HG02840 (cell line): Measurements from ENCODE around the gene EXOSC2.
"Not testable (repeated sequence)": the region's sequence is repeated elsewhere in the genome, so short reads cannot be mapped to it uniquely, and the experiment has no call there.

Experiments used
- ATAC-seq: cut with Tn5 transposase; IDR thresholded peaks from one replicate; pipeline ENCODE4 v1.9.1; 2021; ENCODE audit warnings: mild to moderate bottlenecking, moderate library complexity, moderate number of reproducible peaks; ENCODE audit not compliant: unreplicated experiment, low FRiP score

The EXOSC2 gene

DNA sequence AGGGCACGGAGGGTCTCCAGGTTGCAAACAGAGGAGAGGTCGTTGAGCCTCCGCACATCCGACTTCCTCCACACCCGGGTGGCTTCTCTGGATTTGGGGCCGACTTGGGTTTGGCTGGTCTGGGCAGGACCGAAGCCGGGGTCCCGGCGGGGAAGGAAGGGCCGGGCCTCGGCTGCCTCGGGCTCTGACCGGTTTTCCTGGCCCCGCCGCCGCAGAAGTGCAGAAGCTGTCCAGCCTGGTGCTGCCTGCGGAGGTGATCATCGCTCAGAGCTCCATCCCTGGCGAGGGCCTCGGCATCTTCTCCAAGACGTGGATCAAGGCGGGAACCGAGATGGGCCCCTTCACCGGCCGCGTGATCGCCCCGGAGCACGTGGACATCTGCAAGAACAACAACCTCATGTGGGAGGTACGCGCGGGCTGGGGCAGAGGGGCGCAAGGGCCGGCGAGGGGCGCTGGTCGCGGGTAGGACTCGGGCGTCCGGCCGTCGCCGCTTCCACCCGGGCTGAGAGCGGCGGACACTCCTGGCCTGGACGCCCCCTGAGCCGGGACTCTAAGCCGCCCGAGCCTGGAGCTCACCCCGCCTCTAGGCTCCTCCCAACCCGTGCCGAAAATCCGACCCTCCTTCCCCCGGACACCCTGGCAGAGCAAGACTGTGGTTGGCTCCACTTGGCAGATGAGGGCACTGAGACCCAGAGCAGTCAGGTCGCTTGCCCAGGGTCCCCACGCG lies 27.0 kb upstream of the EXOSC2 start:
- ATAC-seq = no peak

DNA sequence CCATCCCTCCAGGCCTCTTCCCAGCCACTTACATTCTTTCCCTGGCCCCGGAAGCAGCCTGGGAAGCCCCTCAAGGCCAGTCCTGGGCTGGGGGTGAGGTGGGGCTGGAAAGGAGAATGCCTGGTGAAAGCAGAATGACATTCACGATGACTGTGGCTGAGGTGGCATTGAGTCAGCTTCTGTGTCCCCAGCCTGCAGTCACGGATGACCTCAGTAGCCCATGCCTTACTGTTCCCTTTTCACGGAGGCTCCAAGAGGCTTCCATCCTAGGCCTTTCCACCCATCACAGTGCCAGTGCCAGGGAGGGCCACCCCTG lies 26.5 kb upstream of the EXOSC2 start:
- no peak for ATAC-seq

DNA sequence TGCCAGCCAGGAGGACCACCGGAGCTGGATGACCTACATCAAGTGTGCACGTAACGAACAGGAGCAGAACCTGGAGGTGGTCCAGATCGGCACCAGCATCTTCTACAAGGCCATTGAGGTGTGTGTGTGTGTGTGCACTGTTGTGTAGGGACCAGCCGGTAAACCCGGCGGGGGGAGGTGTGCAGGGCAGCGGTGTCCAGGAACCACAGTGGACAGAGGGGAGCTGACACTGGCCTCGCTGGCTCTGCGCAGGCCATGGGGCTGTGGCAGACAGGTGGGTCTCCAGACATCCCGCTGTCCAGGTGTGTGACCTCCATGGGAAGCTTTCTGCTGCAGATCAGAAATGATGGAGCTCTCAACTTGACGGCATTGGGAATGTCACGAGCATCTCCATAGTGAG lies 25.4 kb upstream of the EXOSC2 start:
- ATAC-seq = no peak

DNA sequence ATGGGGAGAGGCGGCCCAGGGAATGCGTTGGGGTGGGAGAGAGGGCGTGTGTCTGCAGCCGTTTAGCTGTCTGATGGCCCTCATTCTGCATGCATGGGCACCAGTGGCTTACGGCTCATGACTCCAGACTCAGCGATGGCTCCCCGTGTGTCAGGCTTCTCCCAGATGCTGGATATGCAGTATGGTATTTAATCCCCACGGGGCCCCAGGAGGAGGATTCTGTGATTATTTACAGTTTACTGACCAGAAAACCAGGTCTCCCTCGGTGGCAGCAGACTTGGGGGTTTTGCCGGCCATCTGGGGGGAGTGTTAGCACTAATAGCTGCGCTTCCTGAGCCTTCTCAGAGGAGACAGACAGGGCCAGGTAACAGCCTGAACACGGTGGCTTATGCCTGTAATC lies 24.9 kb upstream of the EXOSC2 start:
- ATAC-seq = no peak

DNA sequence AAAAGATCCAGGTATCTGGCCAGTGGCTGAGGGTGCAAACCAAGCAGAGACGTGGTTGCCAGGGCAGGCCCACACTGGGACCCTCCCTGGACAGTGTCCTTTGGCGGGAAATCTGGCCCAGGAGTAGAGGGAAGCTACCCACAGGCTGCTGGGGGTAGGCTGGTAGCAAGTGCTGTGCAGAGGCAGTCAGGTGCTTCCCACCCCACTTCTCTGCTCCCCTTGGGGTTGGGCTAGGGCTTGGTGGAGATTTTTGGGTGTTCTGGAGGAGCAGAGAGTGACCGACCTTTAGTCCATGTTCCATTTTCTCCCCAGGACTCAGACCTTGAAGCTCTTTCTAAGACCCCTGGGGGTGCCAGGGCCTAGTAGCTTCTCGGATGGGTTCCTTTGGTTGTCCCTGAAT lies 23.6 kb upstream of the EXOSC2 start:
- no peak for ATAC-seq

DNA sequence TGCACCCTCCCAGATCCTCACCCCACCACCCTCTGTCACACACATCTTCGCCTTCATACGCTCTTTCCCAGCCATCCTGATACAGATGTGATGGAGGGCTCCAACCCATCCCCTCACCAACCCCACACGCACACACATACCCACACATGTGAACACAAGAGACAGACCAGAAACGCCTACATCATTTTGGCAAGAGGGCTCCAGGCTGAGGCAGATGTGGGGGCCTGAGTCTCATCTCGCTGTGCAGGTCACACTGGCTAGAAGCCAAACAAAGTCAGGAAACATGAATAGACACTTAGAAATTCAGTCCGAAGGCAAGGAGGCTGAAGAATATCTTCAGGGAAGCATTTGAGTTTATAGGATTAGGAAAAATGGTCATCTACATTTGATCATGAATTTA lies 22.9 kb upstream of the EXOSC2 start:
- no peak for ATAC-seq

DNA sequence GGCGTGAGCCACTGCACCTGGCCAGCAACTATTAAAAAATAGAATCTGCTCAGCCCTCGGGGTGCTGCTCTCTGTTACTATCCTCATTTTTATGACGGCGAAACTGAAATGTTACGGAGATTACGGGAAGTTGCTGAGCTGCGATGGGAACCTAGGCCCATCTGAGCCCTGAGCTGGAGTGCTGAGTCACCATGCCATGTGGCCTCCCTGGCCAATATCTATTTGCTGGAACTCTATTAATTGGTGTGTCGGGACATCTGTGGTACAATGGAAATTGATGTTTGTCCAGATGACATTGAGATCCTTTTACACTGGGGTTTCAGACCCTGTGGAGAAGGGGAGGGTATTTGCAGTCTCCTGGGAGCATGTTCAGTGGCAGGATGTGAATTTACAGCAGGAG lies 21.1 kb upstream of the EXOSC2 start:
- ATAC-seq = no peak

DNA sequence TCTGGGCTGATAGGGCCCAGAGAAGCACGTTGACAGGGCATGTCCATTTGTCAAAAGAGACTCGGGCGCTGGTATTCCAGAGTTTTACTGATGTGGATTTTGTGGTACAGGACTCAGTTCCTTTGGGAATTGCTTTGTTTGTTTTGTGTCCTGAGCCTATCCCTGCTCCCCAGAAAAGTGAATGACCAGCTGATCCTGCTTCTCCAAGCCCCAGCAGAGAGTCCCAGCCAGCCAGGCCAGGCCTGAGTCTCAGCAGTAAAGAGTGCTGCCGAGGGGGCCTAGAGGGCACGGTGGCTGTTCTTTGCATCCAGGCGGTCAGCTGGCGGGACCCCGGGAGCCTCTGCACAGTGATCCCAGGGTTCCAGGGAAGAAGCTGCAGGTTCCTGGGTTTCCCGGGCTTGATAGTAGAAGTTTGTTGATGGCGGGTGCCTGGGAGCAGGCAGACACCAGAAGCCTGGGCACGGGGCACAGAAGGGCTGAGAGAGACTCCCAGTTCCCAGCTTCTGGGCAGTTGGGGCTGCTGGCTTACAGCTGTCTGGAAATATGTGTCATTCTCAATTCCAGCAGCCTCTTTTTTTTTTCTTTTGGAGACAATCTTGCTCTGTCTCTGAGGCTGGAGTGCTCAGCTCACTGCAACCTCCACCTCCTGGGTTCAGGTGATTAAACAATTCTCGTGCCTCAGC lies 20.5 kb upstream of the EXOSC2 start:
- no peak for ATAC-seq

DNA sequence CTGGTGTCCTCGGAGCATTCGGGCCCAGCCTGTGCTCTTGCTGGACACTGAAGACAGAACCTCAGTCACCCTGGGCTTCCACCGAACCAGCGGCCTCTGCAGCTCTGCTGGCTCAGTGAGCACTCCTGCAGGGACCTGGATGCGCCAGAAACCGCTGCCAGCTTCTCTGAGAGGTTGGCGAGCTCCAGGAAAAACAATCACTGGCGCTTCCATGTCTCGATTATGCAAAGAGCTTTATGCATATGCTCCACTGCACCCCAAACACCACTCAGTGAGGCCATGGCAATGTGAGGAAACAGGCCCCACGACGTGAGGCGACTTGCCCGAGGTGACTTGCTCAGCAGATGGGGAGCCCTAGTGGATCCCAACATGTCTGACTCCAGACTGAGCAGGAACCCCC lies 18.2 kb upstream of the EXOSC2 start:
- ATAC-seq = no peak

DNA sequence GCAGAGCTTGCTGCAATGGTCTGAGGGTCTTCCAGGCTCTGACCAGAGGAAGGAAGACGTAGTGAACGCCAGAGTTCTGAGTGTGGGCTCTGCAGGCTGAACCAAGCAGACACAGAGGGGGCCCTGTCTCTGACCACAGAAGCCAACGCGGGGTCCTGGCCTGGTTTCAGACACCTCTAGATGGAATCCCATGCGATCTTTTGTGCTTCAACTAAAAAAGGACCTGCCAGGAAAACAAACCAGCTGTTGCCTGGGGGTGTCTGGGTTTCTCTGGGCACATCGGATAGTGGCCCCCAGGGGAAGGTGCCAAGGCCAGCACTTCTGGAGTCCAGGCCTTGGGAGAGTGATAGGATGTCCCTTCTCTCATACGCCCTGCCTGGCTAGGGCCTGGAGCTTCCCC lies 16.3 kb upstream of the EXOSC2 start:
- no peak for ATAC-seq

DNA sequence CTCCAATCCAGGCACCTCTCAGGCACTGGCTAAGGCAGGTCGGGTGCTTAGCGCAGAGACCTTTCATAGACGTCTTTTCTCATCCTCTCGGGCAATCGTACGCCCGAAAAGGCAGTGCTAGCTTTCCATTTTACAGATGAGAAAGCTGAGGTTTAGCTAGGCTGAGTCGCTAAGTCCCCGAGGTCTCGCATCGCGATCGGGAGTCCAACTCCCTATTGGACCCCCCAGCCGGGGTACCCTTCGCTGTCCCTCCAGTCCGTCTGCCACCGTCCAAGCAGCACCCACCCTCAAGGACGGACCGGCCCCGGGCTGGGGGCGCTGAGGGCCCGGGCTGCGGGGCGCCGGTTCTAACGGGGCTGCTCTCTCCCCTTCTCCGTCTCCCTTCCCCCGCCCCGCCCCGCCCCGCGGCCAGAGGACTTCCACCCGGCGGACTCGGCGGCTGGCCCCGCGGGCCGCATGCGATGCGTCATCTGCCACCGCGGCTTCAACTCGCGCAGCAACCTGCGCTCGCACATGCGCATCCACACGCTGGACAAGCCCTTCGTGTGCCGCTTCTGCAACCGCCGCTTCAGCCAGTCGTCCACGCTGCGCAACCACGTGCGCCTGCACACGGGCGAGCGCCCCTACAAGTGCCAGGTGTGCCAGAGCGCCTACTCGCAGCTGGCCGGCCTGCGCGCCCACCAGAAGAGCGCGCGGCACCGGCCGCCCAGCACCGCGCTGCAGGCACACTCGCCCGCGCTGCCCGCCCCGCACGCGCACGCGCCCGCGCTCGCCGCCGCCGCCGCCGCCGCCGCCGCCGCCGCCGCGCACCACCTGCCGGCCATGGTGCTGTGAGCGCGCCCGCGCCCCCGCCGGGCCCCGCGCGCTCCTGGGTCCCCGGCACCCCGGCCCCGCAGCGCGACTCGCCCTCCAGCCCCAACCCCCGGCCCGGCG lies 12.5 kb upstream of the EXOSC2 start:
- no peak for ATAC-seq

DNA sequence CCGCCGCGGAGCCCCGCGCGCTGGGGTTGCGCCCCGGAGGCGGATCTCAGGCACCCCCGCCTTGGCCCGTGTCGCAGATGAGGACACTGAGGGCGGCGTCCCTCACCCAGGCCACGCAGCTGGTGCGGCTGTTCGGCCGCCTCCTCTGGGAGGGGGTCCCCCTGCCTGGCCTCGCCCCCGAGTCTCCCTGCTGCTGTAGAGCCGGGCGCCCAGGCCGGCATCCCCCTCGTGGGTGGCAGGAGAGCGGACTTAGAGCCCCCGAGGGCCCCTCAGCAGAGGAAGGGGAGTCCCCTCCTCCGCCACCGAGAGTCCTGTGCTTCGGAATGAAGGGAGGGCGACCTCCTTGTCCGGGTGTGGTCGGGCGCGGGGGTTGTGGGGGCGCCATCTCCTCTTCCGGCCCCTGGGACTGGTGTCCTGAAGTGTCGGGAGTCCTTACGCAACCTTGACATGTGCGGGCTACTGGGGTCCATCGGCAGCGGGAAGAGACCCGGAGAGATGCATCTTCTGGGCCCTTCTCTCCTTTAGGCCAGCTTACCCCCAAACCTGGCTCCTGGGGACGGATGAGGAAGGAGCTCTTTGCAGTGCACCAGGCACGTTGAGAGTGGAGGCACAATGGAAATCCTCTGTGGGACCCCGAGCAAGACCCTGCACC lies 11.7 kb upstream of the EXOSC2 start:
- no peak for ATAC-seq

DNA sequence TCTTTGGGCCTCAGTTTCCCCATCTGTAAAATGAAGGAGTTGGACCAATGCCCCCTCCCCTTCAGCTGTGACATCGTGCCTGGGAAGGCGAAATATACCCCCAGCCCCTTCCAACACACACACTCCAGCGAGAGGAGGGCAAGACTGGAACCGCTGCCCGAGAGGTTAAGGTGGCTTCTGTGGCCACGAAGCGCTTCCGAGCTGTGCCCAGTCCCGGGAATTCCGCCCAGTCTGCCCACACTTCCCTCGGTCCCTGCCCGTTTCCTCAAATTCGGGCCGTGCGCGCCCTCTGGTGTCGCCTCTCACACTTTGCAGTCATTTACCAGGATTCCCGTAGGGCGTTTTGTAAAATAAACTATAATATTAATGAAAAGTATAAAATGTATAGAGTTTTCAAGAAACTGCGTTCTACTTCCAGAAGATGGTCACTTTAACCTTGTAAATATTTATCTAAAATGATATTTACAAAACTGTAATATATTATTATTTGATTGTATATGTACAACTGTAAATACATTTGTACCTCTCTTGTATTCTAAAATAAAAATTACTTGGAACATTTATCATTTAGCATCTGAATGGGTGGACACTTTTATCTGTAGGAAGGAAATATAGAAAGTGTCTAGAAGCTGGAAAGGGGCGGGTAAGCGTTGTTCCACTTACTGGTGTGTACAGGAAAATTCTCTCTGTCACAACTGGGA lies 11.0 kb upstream of the EXOSC2 start:
- no peak for ATAC-seq

DNA sequence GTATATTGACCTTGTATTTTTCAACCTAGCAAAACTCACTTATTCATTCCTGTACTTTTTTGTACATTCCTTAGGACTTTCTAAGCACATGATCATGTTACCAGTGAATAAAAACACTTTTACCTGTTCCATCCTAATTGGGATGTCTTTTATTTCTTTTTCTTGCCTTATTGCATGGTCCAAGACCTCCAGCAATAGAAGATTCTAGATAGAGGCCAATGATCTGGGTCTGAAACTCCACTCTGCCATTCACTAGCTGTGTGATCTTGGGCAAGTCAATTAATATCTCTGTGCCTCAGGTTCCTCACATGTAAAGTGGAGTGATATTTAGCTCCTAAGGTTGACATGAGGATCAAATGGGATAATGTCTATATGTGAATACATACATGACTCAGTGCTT lies 8.5 kb upstream of the EXOSC2 start:
- no peak for ATAC-seq

DNA sequence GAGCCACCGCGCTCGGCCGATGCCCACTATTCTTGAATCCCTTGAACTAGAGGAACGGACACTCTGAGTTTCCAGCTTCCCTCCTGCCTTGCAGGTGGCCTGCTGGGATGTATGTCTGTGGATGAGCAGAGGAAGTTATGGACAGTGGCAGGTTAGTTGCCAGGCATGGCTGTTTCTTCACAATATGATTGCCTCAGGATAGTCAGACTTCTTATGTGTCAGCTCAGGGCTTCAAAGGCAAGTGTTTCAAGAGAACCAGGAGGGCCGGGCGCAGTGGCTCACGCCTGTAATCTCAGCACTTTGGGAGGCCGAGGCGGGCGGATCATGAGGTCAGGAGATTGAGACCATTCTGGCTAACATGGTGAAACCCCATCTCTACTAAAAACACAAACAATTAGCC lies 7.6 kb upstream of the EXOSC2 start:
- ATAC-seq = not testable (repeated sequence)

DNA sequence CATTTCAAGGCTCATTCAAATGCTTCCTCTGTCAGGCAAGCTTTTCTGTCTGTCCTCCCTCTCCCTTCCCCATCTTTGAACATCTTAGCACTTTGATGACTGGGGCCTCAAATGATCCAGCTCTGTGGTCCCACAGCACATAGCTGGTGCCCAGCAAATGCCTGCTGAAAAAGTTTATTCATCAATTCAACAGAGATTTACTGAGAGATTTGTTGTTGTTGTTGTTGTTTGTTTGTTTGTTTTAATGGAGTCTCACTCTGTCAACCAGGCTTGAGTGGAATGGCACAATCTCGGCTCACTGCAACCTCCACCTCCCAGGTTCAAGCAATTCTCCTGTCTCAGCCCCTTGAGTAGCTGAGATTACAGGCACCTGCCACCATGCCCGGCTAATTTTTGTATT lies 6.0 kb upstream of the EXOSC2 start:
- no peak for ATAC-seq

DNA sequence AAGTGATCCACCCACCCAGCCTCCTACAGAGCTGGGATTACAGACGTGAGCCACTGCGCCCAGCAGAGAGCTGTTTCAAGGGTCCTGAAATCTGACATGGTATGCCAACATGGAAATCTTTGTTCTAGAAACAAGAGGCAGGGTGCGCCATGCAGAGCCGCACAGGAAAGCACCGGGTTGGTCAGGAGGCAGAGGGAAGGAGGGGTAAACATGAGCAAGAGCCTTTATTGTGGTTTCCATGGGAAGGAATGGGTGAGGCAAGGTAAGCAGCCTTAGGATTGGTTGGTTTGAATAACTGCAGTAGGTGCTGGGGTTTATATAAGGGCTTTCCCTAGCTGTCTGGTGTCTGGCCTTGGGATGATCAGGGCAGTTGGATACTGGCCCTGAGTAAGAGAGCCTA lies 5.5 kb upstream of the EXOSC2 start:
- ATAC-seq = no peak

DNA sequence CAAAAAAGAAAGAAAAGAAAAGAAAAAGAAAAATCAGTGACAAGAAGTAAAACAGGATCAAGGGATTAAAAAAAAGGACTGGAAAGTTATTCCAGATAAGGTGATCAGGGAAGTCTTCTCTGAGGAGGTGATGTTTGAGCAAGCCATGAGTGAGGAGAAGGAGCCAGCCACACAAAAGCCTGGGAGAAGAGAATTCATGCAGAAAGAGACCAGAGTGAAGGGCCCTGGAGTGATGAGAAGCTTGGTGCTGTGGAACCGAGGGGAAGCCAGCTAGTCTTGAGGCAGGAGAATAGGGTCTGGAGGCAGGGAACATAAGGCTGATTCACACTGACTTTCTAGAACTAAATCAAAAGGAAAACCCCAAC lies 4.0 kb upstream of the EXOSC2 start:
- no peak for ATAC-seq

DNA sequence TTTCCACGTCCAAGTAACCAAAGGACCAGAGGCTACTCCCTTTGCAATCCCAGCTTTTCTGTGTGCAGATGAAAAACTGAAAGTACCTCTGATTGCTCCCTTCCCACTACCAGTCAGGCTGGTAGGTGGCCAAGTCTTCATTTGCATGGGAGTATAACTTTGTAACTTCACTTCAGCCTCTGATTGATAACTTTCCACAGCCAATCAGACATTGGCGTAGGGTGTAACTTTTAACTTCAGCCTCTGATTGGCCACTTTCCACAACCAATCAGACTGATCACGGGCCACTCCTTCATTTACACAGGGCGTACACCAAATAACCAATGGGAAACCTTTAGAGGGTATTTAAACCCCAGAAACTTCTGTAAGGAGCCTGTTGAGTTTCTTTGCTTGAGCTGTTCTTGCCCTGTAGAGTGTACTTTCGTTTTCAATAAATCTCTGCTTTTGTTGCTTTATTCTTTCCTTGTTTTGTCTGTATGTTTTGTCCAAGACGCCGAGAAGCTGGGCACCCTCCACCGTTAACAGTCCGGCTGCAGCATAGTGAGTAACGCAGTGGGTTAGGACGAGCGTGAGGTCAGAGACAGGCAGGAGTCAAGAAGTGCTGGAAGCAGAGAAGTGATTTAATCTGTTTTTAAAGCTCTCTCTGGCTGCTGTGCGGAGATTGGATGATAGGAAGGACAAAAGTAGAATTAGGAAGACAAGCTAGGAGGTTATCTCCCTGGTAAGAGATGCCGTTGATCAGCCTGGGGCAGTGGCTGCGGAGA lies 3.5 kb upstream of the EXOSC2 start:
- ATAC-seq = no peak

DNA sequence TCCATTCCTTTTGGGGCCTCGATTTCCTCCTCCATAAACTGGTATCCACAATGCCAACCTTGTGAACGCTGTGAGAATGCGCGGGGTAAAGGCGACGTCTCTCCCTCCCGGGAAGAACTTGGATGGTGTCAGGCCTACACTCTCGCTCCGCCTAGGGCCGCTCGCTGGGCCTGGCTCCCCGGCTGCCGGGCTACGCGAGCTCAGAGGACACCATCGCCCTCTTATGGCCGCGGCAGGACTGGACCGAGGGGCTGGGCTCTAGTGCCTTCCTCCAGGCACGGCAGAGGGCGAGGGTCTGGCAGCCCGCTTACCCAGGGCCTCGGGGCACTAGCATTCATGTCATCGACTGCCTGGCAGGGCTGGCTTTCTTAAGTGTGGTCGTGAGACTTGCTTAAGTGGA lies 1.3 kb upstream of the EXOSC2 start:
- ATAC-seq = no peak
